HG02970 (cell line): ENCODE measurements around the gene CLSTN2.

Source experiments
- ATAC-seq: cut with Tn5 transposase; IDR thresholded peaks from one replicate; pipeline ENCODE4 v1.9.1; 2021; ENCODE audit warnings: mild to moderate bottlenecking, moderate library complexity, moderate number of reproducible peaks; ENCODE audit not compliant: unreplicated experiment, low FRiP score

CLSTN2 gene

GRCh38 chr3:139994891-139995290 lies 59.9 kb downstream of the CLSTN2 start:
- no peak for ATAC-seq

- no peak for ATAC-seq
These were observed 69.3 kb downstream of the CLSTN2 start for GRCh38 chr3:140004271-140004670.

GRCh38 chr3:140006331-140006730 lies 71.3 kb downstream of the CLSTN2 start:
- ATAC-seq: no peak

GRCh38 chr3:140007081-140007480 lies 72.1 kb downstream of the CLSTN2 start:
- ATAC-seq: no peak

GRCh38 chr3:140007911-140008869 lies 73.2 kb downstream of the CLSTN2 start:
- no peak for ATAC-seq

- ATAC-seq: no peak
These were observed 75.4 kb downstream of the CLSTN2 start for GRCh38 chr3:140010391-140010790.

GRCh38 chr3:140011086-140011485 lies 76.1 kb downstream of the CLSTN2 start:
- ATAC-seq: no peak

- ATAC-seq: no peak
These were observed 76.8 kb downstream of the CLSTN2 start for GRCh38 chr3:140011611-140012277.

- no peak for ATAC-seq
These were observed 78.2 kb downstream of the CLSTN2 start for GRCh38 chr3:140013220-140013619.

GRCh38 chr3:140014831-140015495 lies 80.0 kb downstream of the CLSTN2 start:
- ATAC-seq: no peak

- ATAC-seq: no peak
These were observed 80.8 kb downstream of the CLSTN2 start for GRCh38 chr3:140015741-140016140.

GRCh38 chr3:140018556-140018955 lies 83.6 kb downstream of the CLSTN2 start:
- ATAC-seq: no peak

- ATAC-seq: no peak
These were observed 85.0 kb downstream of the CLSTN2 start for GRCh38 chr3:140019946-140020345.

GRCh38 chr3:140020541-140020940 lies 85.6 kb downstream of the CLSTN2 start:
- ATAC-seq: no peak

GRCh38 chr3:140021269-140021668 lies 86.3 kb downstream of the CLSTN2 start:
- no peak for ATAC-seq

- ATAC-seq: no peak
These were observed 87.2 kb downstream of the CLSTN2 start for GRCh38 chr3:140022066-140022770.

GRCh38 chr3:140023616-140024530 lies 88.9 kb downstream of the CLSTN2 start:
- no peak for ATAC-seq

GRCh38 chr3:140031170-140031569 lies 96.2 kb downstream of the CLSTN2 start:
- ATAC-seq: no peak

GRCh38 chr3:140034058-140034457 lies 99.1 kb downstream of the CLSTN2 start:
- no peak for ATAC-seq
